ENCODE measurements around the gene ANKRD23. TPM values are rescaled to one million over a fixed set of nuclear protein-coding genes. Genes with fewer than 3 reads are reported as not detected.
A peak's percentile ranks its signal among the peaks of the same experiment; 100 is the strongest.

ANKRD23 gene
- total and polyA plus RNA-seq, 2 of the 4 experiments (the other 2 are of a cell fraction): 0.54 to 1.5 TPM

DNA sequence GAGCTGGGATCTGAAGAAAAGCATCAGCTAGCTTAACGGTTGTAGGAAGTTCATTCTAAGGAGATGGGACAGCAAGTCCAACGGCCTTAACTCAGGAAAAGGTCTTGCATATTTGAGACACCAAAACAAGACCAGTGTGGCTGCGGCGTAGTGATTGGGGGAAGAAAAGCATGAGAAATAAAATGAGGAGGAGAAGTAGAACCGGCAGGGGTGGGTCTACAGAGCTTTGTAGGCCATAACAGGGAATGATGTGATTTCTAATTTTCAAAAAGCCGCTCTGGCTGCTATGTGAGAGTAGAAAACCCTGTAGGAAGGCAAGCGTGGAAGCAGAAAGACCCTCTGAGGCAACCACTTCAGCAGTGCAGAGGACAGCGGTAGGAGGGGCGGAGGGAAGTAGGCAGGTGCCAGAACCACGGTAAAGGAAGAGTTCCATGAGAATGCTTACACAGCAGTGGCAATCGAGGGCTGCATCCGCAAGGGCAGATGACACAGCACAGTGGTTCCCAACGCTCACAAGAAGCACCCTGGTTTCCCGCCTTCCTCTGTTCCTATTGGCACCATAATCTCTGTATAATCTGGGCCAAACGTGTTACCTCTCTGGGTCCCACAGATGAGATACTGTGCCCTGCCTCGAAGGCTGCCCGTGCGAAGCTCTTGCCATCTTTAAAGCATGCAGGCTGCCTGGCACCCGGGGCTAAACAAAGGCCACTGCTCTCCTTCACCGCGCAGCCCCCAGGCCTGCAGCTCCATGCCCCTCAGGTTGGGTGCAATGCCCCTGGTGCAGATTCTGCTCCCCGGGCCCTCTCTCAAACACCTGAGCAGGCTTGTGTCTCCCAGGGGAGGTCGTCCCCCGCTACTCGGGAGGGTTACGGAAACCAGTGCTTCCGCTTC is 13.2 kb upstream of the ANKRD23 start:
- Histone ChIP-seq H3K27ac (ENCODE audit: insufficient read depth, low read length) (peak overlapping the region; percentile 58; the same call in 1 of the 2 replicates), H3K14ac (replicated peaks; ENCODE audit: low read depth, low read length) (peak overlapping the region; percentile 12), H3K27me3 (ENCODE audit: control insufficient read depth, insufficient read depth, low read length) (no peaks in the 10 kb centered on the region), H2AK5ac (ENCODE audit: low read depth, low read length) (no peak overlapping the region), H3K9ac (ENCODE audit: low read depth, low read length) (peak overlapping the region; percentile 63), H3K23ac (ENCODE audit: low read depth, low read length) (peak overlapping the region; percentile 66; the same call in 1 of the 2 replicates), H2BK15ac (ENCODE audit: low read depth, low read length) (no peak overlapping the region), H3K4ac (ENCODE audit: low read depth, low read length) (peak overlapping the region; percentile 6; the same call in 1 of the 2 replicates), H2AFZ (replicated peaks; ENCODE audit: low read length, poor library complexity) (peak overlapping the region; percentile 99), H3K4me2 (ENCODE audit: low read depth, low read length) (peak overlapping the region; percentile 87), H3K4me1 (ENCODE audit: control insufficient read depth, insufficient read depth, low read length) (peaks cover 12% of the 10 kb centered on the region), H3K9me1 (ENCODE audit: insufficient read depth, low read length) (peaks cover 3% of the 10 kb centered on the region; the same call in 1 of the 2 replicates), H3K9me3 (ENCODE audit: control insufficient read depth, insufficient read depth, low read length) (no peaks in the 10 kb centered on the region), H2BK20ac (ENCODE audit: low read depth, low read length) (no peak overlapping the region), H4K91ac (ENCODE audit: insufficient read depth, low read depth, low read length) (no peak overlapping the region), H3K79me1 (ENCODE audit: low read depth in 1 of 2, low read length in 2 of 2) (peaks cover 11 to 34% of the 10 kb centered on the region in 2 experiments), H3K18ac (ENCODE audit: low read depth, low read length) (no peak overlapping the region), H3K36me3 (ENCODE audit: control insufficient read depth, insufficient read depth, low read length) (peaks cover 31% of the 10 kb centered on the region), H2BK5ac (ENCODE audit: low read depth, low read length, poor library complexity, severe bottlenecking) (no peak overlapping the region), H4K5ac (ENCODE audit: low read depth, low read length) (no peak overlapping the region), H4K20me1 (ENCODE audit: insufficient read depth, low read length) (no peaks in the 10 kb centered on the region; the same call in 1 of the 2 replicates), H3K56ac (ENCODE audit: extremely low read depth, insufficient read depth, low read length) (no peak overlapping the region), H2BK120ac (ENCODE audit: low read depth, low read length) (no peak overlapping the region), H2AK9ac (replicated peaks; ENCODE audit: low read depth, low read length, poor library complexity) (peak overlapping the region; percentile 95), H3K4me3 (ENCODE audit: insufficient read depth, low read depth, low read length) (peak overlapping the region; percentile 60), H4K8ac (ENCODE audit: low read depth in 2 of 2, low read length in 2 of 2) (peak overlapping the region; percentile 1 to 75; a peak in 2 of 4 replicates)
- in situ Hi-C loops (cut with MboI; ENCODE audit: low sequenced_read_pairs) (loop anchor here (5.0 to 25.0 kb wide), 2 partner anchors 100 to 255 kb away; partner anchors contain the start of gene ANKRD36), intact Hi-C loops (cut with micrococcal nuclease) (no loop called here), dilution Hi-C loops (cut with HindIII; ENCODE audit: low sequenced_read_pairs, unreplicated experiment) (no loop called here)
- DNase-seq (no peak), ATAC-seq (ENCODE audit: low read depth) (no peak; the same call in 1 of the 2 replicates)
- ChIA-PET CTCF (interaction anchor here (0.6 to 2.0 kb wide), 21 partner anchors 10 to 255 kb away, joined by 3 to 23 read pairs (median 4); partner anchors contain the start of gene ANKRD36), POLR2A (ENCODE audit: unreplicated experiment) (no interaction called here)
- WGBS, 2 experiments (ENCODE audit: extremely low coverage in 2 of 2, insufficient read length in 1 of 2): 23% methylated on average over 18 of the region's 27 CpGs; no CpG with 5 or more reads in 1 of the 2 experiments
- BruUV-seq (replicated peaks): no TSS peak
- TF ChIP-seq NFE2L2 (IDR thresholded peaks at IDR 0.05; ENCODE audit: low read depth, low read length): no peak
- TF ChIP-seq RAD21 (IDR thresholded peaks at IDR 0.05; ENCODE audit: low read length): no peak
- TF ChIP-seq, protein P1, sequence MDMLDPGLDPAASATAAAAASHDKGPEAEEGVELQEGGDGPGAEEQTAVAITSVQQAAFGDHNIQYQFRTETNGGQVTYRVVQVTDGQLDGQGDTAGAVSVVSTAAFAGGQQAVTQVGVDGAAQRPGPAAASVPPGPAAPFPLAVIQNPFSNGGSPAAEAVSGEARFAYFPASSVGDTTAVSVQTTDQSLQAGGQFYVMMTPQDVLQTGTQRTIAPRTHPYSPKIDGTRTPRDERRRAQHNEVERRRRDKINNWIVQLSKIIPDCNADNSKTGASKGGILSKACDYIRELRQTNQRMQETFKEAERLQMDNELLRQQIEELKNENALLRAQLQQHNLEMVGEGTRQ (IDR thresholded peaks at IDR 0.05; ENCODE audit: low read depth, low read length): no peak
- peak; percentile 34; the same call in 1 of the 2 replicates for TF ChIP-seq MAFK (IDR thresholded peaks at IDR 0.05; ENCODE audit: low read depth, low read length)
- no peak for TF ChIP-seq BHLHE40 (IDR thresholded peaks at IDR 0.05; ENCODE audit: low read depth, low read length)
- no peak for TF ChIP-seq CHD1 (IDR thresholded peaks at IDR 0.05; ENCODE audit: low read depth, low read length)
- no peak for TF ChIP-seq RFX5 (IDR thresholded peaks at IDR 0.05; ENCODE audit: low read depth, low read length)

Measured in IMR-90 (cell line).